Psoas muscle (tissue), 8 donors: ENCODE results near the gene FSTL4. TPM values are rescaled to one million over a fixed set of nuclear protein-coding genes. Genes with fewer than 3 reads are reported as not detected.

Experiments used
- ATAC-seq, 4 donors: fragments of 200-7000 bp; cut with Tn5 transposase; one replicate each; pipeline ENCODE4 v1.9.1; 2020; ENCODE audit warnings: moderate library complexity in 3 of 4, mild to moderate bottlenecking in 2 of 4
- DNase-seq, 2 donors: peaks; one replicate each; pipeline ENCODE4 v3.0.0-alpha.2; 2020
- H3K27ac ChIP-seq: fragments of 200-600 bp; one replicate; pipeline ENCODE4 v1.8.0; 2022
- H3K27me3 ChIP-seq, 3 donors: fragments of 200-600 bp in 1 of 3; one replicate each; pipeline versions ENCODE4 v1.6.1 to v1.8.0; 2013 to 2022; ENCODE audit warnings: low read length in 2 of 3, mild to moderate bottlenecking in 2 of 3, moderate library complexity in 1 of 3; ENCODE audit not compliant: insufficient read depth in 3 of 3
- H3K36me3 ChIP-seq, 2 donors: fragments of 200-600 bp in 1 of 2; one replicate each; pipeline versions ENCODE4 v1.6.1 to v1.8.0; 2013 to 2022; ENCODE audit warnings: low read depth in 1 of 2, mild to moderate bottlenecking in 1 of 2, moderate library complexity in 1 of 2; ENCODE audit not compliant: insufficient read depth in 1 of 2
- H3K4me1 ChIP-seq: fragments of 200-600 bp; one replicate; pipeline ENCODE4 v1.8.0; 2022
- H3K4me3 ChIP-seq: fragments of 200-600 bp; one replicate; pipeline ENCODE4 v1.8.0; 2022; ENCODE audit warnings: mild to moderate bottlenecking
- H3K9me3 ChIP-seq: fragments of 200-600 bp; one replicate; pipeline ENCODE4 v1.8.0; 2022
- CTCF ChIP-seq: fragments of 200-600 bp; IDR thresholded peaks from one replicate; pipeline ENCODE4 v1.8.0; 2022; ENCODE audit warnings: antibody characterized with exemption
- WGBS, 3 donors: extraction: QIAGEN DNeasy Blood & Tissue Kit; methylation state at CpG; one replicate each; pipeline versions ENCODE4 v1.1.6 to v1.1.7; 2013; 5-methylcytosine and 5-hydroxymethylcytosine counted together
- intact Hi-C, 2 donors: fragments of 100-400 bp; cut with DNase I; formaldehyde crosslinking; loops; one replicate each; pipeline versions ENCODE4 v1.11.0 to v1.14.2; 2022
- polyA plus RNA-seq, 3 donors: library from polyadenylated mRNA; stranded (reverse); fragments of 200-250 nt; gene quantifications; one replicate each; pipeline ENCODE4 v1.2.3, GENCODE V29; 2013
- total RNA-seq, 4 donors: library from RNA; stranded (reverse); fragmentation: NEBNext Ultra II Directional in 2 of 4; extraction: Animal tissue kit (Norgen Biotek cat#: 25700) in 2 of 4; gene quantifications; one replicate each; pipeline versions ENCODE4 v1.2.1 to v1.2.4, GENCODE V29; 2021 to 2023
- donor health status: healthy with polysubstance abuse.
- donor health status: DM: no; HTN: no; CAD: no; lungs with moderate emphysema.
- donor health status: Bipolar disorder and iron deficiency.
- donor health status: healthy.
- donor health status: DM: yes; HTN: yes; CAD: no.
- donor health status: DM: no; HTN: no; CAD: no.
- donor health status: DM: no; HTN: no; CAD: no.
- donor health status: DM: yes; HTN: yes; CAD: no.

FSTL4 gene
- total and polyA plus RNA-seq, 7 donors = 0.07 to 0.81 (median 0.24) TPM

- 83 to 89% (median 85%) methylated on average over 6 of the region's 6 CpGs for WGBS, 3 donors
- no peak overlapping the region for H3K27ac ChIP-seq
- no peaks in the 10 kb centered on the region for H3K9me3 ChIP-seq
- ATAC-seq (no peak), DNase-seq (no peak)
- no peaks in the 10 kb centered on the region for H3K27me3 ChIP-seq
- H3K4me3 ChIP-seq = no peak overlapping the region
- H3K4me1 ChIP-seq = no peaks in the 10 kb centered on the region
- TF ChIP-seq CTCF = no peak
- intact Hi-C loops = no loop called here
- H3K36me3 ChIP-seq = no peaks in the 10 kb centered on the region
Measured at GRCh38 chr5:133468596-133468995, 143.7 kb downstream of the FSTL4 start.

GRCh38 chr5:133467826-133468463, 144.4 kb downstream of the FSTL4 start:
- intact Hi-C loops = no loop called here
- WGBS, 3 donors = 82 to 90% (median 87%) methylated on average over 4 of the region's 4 CpGs
- H3K9me3 ChIP-seq = no peaks in the 10 kb centered on the region
- H3K36me3 ChIP-seq = no peaks in the 10 kb centered on the region
- no peaks in the 10 kb centered on the region for H3K4me1 ChIP-seq
- no peaks in the 10 kb centered on the region for H3K27me3 ChIP-seq
- no peak for TF ChIP-seq CTCF
- ATAC-seq (no peak), DNase-seq (no peak)
- no peak overlapping the region for H3K4me3 ChIP-seq
- H3K27ac ChIP-seq = no peak overlapping the region

GRCh38 chr5:133467335-133467779, 145.0 kb downstream of the FSTL4 start:
- whole genome bisulfite sequencing, 3 donors = 79 to 83% (median 82%) methylated on average over 7 of the region's 7 CpGs
- no peaks in the 10 kb centered on the region for H3K36me3 ChIP-seq
- no peaks in the 10 kb centered on the region for H3K4me1 ChIP-seq
- ATAC-seq (no peak), DNase-seq (no peak)
- no peaks in the 10 kb centered on the region for H3K27me3 ChIP-seq
- H3K9me3 ChIP-seq = no peaks in the 10 kb centered on the region
- intact Hi-C loops = no loop called here
- H3K27ac ChIP-seq = no peak overlapping the region
- no peak for TF ChIP-seq CTCF
- no peak overlapping the region for H3K4me3 ChIP-seq

- 76 to 87% (median 85%) methylated on average over 5 of the region's 5 CpGs for WGBS, 3 donors
- DNase-seq (no peak), ATAC-seq (no peak)
- Histone ChIP-seq H3K27ac (no peak overlapping the region), H3K36me3 (no peaks in the 10 kb centered on the region), H3K27me3 (no peaks in the 10 kb centered on the region), H3K9me3 (no peaks in the 10 kb centered on the region), H3K4me1 (no peaks in the 10 kb centered on the region), H3K4me3 (no peak overlapping the region)
- no peak for TF ChIP-seq CTCF
- intact Hi-C loops = no loop called here
Measured at GRCh38 chr5:133466556-133467334, 145.6 kb downstream of the FSTL4 start.
